ENCODE measurements around the gene CLRN3.

DNA sequence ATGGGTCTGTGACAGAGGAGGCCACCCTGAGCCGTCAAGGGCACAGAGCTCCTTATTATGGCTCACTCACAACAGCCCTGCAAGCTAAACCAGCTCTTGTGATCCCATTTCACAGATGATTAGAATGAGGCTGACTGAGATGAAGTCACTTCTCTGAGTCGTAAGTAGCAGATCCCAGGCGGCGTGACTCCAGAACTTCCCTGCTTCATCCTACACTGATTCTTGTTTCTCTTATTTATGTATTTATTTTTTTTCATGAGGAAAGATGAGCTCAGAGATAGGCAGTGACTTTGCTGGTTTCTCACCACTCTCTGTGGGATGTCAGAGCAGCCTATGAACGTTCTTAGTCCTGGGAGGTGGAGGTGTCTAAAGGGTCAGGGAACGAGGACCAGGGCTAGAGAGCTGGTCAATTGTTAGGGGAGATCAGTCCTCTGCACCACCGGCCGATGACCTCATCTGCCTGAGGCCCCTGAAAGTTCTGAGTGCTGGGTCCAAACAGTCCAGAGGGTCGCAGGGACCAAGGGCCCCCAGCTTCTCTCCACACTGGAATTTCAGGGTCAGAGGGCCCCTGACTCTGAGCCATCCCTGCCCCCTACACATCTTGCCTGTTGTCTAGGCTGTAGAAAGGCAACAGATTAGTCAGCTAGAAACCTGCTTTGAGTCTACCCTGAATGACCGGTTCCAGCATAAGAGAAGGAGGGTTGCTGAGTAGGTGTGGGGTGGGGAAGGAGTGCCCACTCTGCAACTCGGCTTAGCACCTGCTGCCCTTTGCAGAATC, 17.9 kb downstream of the CLRN3 start:
- TF ChIP-seq, protein P1, sequence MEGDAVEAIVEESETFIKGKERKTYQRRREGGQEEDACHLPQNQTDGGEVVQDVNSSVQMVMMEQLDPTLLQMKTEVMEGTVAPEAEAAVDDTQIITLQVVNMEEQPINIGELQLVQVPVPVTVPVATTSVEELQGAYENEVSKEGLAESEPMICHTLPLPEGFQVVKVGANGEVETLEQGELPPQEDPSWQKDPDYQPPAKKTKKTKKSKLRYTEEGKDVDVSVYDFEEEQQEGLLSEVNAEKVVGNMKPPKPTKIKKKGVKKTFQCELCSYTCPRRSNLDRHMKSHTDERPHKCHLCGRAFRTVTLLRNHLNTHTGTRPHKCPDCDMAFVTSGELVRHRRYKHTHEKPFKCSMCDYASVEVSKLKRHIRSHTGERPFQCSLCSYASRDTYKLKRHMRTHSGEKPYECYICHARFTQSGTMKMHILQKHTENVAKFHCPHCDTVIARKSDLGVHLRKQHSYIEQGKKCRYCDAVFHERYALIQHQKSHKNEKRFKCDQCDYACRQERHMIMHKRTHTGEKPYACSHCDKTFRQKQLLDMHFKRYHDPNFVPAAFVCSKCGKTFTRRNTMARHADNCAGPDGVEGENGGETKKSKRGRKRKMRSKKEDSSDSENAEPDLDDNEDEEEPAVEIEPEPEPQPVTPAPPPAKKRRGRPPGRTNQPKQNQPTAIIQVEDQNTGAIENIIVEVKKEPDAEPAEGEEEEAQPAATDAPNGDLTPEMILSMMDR (IDR thresholded peaks at IDR 0.05) = no peak
- TF ChIP-seq EZH2 (IDR thresholded peaks at IDR 0.05; ENCODE audit: borderline replicate concordance, insufficient read depth, low read depth, low read length, poor library complexity, severe bottlenecking) = no peak

All from B cell (primary cell).